ENCODE measurements around the gene CAMSAP1. TPM values are rescaled to one million over a fixed set of nuclear protein-coding genes. Genes with fewer than 3 reads are reported as not detected.

Gene CAMSAP1
- total RNA-seq, 2 experiments from 2014 or later = 19.9 to 21.8 TPM

DNA sequence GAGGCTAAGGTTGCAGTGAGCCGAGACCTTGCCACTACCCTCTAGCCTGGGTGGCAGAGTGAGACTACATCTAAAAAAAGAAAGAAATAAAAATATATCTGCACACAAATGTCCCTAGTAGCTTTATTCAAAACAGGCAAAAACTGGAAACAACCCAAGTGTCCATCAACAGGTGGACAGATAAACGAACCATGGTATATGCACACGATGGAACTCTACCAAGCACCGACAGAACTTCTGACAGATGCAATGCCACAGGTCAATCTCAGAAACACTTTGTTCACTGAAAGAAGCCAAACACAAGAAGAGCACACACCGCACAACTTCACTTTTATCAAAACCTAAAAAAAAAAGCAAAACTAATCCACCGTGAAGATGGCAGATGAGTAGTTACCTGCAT is 30.4 kb downstream of the CAMSAP1 start:
- Mint-ChIP-seq H3K27me3 (no peaks in the 10 kb centered on the region), H3K27ac (no peak overlapping the region), H3K4me3 (no peak overlapping the region), H3K9me3 (no peaks in the 10 kb centered on the region), H3K36me3 (peaks cover 3% of the 10 kb centered on the region), H3K4me1 (peaks cover 26% of the 10 kb centered on the region)
- DNase-seq = no peak

DNA sequence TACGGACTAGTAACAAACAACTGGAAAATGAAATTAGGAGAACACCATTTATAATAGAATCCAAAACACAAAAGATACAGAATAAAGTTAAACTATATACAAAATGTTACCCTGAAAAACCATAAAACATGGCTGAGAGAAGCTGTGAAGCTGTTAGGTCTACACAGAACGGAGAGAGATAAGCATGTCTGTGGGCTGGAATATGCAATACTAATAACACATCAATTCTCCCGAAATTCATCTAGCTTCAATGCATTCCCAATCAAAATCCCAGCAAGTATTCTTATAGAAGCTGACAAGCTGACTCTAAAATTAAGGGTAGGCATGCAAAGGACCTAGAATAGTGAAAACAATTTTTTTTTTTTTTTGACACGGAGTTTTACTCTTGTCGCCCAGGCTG is 32.5 kb downstream of the CAMSAP1 start:
- no peak for DNase-seq
- no peak overlapping the region for H3K4me3 Mint-ChIP-seq
- no peaks in the 10 kb centered on the region for H3K27me3 Mint-ChIP-seq
- peaks cover 5% of the 10 kb centered on the region for H3K36me3 Mint-ChIP-seq
- H3K9me3 Mint-ChIP-seq = no peaks in the 10 kb centered on the region
- H3K27ac Mint-ChIP-seq = no peak overlapping the region
- peaks cover 26% of the 10 kb centered on the region for H3K4me1 Mint-ChIP-seq

DNA sequence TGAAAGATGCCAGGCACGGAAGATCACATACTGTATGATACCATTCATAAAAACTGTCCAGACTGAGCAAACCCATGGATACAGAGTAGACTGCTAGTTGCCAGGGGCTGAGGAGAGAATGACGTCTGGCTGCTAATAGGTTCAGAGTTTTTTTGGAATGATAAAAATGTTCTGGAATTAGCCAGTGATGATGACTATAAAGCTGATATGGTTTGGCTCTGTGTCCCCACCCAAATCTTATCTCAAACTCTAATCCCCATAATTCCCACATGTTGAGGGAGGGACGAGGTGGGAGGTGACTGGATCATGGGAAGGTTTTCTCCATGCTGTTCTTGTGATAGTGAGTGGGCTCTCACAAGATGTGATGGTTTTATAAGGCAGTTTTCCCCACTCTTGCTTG is 37.4 kb downstream of the CAMSAP1 start:
- no peaks in the 10 kb centered on the region for H3K9me3 Mint-ChIP-seq
- no peak overlapping the region for H3K27ac Mint-ChIP-seq
- DNase-seq = no peak
- H3K4me1 Mint-ChIP-seq = peaks cover 9% of the 10 kb centered on the region
- peaks cover 10% of the 10 kb centered on the region for H3K36me3 Mint-ChIP-seq
- H3K4me3 Mint-ChIP-seq = no peak overlapping the region
- no peaks in the 10 kb centered on the region for H3K27me3 Mint-ChIP-seq

DNA sequence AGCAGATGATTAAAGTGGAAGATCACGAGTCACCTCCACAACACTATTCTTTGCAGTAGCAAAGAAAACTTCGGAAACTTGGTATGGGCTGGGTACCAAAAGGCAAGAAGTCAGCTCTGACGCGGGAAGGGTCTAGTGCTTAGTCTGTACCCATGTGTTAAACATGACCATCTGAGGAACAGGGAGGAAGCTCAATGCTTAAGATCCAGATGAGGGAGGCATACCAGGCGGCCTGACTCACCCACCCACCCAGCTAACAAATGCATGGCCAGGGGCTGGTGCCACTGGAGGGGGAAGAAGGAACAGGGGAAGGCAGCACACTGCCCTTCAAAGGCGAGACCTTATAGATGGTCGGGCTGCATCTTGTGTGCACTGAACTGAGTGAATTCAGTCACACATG is 41.8 kb downstream of the CAMSAP1 start:
- H3K4me1 Mint-ChIP-seq = peaks cover 8% of the 10 kb centered on the region
- H3K27ac Mint-ChIP-seq = no peak overlapping the region
- no peak for DNase-seq
- no peaks in the 10 kb centered on the region for H3K27me3 Mint-ChIP-seq
- H3K36me3 Mint-ChIP-seq = peaks cover 15% of the 10 kb centered on the region
- no peaks in the 10 kb centered on the region for H3K9me3 Mint-ChIP-seq
- no peak overlapping the region for H3K4me3 Mint-ChIP-seq

DNA sequence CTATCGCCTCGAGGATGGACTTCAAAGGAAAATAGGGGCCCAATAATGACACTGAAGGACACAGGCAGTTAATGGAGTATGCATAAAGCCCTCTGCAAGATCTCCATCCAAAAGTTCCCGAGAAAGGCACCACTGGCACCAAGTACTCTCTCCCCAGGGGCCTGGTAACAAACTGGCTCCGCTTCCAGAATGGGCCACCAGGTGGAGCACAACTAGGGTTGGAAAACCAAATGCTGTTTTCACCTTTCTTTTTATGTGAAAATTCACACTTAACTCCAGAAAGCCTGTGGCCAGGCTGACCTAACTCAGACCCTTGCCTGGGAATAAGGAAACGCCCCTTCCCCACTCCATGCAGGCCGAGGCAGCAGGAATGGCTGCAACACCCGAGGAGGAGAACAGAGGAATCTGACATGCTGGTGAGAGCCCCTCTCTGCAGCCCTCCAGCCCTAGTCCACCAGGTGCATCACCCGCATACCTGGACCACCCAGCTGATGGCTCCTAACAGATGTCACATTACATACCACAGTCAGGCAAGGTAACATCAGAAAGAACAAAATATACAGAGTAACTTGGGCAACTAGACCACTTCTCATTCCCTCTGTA is 42.8 kb downstream of the CAMSAP1 start:
- Mint-ChIP-seq H3K27ac (no peak overlapping the region), H3K36me3 (peaks cover 10% of the 10 kb centered on the region), H3K4me3 (no peak overlapping the region), H3K9me3 (no peaks in the 10 kb centered on the region), H3K27me3 (no peaks in the 10 kb centered on the region), H3K4me1 (peaks cover 8% of the 10 kb centered on the region)
- peak; percentile 55 for DNase-seq

DNA sequence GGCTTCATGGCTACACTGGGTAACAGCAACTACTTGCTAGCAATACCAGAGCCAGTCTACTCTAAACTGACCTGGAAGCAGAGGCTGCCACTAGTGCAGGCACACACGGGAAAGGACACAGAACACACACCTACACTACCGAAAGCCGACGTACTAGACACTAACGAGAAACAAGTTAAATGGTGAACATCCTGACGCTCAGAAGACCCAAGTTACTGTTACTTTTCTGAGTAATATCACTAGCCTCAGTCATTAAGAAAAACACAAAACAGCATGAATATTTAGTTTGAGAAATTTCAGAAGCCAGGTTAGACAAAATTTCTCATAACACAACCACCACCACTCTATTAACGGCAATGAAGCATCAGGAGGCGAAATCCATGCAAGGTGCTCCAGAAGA is 44.5 kb downstream of the CAMSAP1 start:
- Mint-ChIP-seq H3K27ac (no peak overlapping the region), H3K36me3 (peaks cover 8% of the 10 kb centered on the region), H3K9me3 (no peaks in the 10 kb centered on the region), H3K27me3 (no peaks in the 10 kb centered on the region), H3K4me1 (peaks cover 8% of the 10 kb centered on the region), H3K4me3 (no peak overlapping the region)
- DNase-seq = no peak

DNA sequence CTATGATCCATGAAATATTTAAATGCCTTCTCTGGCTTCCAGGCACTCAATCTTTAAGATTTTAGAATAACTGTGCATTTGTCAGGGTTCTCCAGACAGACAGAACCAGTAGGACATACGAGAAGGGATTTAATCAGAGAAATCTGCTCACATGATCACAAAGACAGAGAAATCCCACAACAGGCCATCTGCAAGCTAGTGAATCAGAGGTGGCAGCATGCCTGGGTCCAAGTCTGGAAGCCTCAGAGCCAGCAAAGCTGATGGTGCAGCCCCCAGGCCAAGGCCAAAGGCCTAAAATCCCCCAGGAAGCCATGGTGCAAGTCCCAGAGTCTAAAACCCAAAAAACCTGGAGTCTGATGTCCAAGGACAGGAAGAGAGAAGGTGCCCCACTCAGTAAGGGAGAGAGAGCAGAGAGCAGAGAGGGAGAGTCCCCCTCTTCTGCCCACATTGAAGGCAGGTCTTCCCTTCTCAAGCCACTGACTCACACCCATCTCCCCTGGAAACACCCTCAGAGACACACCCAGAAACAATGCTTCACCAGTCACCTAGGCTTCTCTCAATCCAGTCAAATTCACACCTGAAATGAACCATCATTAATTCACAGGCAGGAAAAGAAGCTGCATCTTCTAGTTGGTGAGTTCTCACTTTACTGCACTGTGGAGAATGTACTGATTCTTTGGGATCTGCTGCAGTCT is 48.7 kb downstream of the CAMSAP1 start:
- Mint-ChIP-seq H3K9me3 (no peaks in the 10 kb centered on the region), H3K27me3 (no peaks in the 10 kb centered on the region), H3K4me3 (no peak overlapping the region), H3K27ac (no peak overlapping the region), H3K36me3 (peaks cover 10% of the 10 kb centered on the region), H3K4me1 (no peaks in the 10 kb centered on the region)
- no peak for DNase-seq

DNA sequence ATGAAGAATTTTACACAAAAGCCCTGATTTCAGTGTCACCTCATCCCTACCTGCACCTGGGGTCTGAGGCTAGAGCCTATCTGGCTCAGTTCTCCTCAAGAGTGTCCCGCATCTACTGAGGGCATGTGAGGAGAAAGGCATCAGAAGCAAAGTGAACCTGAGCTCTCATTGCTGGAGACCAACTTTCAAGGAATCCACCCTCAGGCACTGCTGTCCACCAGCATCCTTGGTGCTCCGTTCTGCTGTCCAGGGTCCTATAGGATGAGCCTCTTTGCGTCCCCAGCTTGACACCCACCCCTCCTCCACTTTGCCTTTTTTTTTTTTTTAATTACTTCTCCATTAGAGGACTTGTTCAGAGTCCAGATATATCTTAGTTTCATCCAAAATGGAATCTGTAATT is 49.5 kb downstream of the CAMSAP1 start:
- no peaks in the 10 kb centered on the region for H3K9me3 Mint-ChIP-seq
- no peaks in the 10 kb centered on the region for H3K4me1 Mint-ChIP-seq
- H3K4me3 Mint-ChIP-seq = no peak overlapping the region
- H3K27ac Mint-ChIP-seq = no peak overlapping the region
- no peaks in the 10 kb centered on the region for H3K27me3 Mint-ChIP-seq
- no peak for DNase-seq
- peaks cover 10% of the 10 kb centered on the region for H3K36me3 Mint-ChIP-seq

DNA sequence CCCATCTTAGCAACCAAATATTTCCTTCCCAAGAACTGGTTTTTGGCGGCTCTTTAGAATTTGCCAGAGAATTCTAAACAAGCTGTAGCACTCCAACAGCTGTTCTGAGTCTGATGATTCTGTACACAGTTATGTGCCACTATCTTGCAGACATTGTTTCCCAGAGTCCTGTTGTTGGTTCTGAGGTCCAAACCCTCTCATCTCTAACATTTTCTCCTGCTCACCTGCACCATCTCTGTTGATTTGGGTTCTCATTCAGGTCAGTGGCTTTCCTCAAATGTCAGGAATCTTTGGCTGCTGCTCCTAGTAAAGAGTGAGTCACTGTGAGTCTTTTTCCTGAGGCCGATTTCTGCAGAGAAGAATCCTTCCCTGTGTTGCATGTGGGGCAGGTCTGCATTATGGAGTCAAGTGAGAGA is 50.0 kb downstream of the CAMSAP1 start:
- no peak for DNase-seq
- no peak overlapping the region for H3K27ac Mint-ChIP-seq
- H3K4me1 Mint-ChIP-seq = no peaks in the 10 kb centered on the region

DNA sequence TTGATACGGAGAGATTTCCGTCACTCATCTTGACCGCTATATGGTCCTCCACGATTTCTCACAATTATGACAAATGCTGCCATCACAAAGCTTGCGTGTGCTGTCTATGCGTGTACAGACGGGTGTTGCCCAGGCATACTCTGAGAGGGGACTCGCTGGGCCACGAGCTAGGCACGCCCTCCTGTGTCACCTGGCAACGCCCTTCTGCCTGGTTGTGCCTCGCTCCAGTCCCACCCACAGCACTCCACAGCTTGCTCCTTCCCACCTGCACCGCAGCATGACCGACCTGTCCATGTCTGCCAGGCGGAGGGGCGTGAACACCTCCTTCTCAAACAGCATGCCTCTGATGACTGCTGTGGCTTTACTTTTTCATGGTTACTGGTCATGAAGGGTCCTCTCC is 55.6 kb downstream of the CAMSAP1 start:
- Mint-ChIP-seq H3K36me3 (peaks cover 3% of the 10 kb centered on the region), H3K4me3 (no peak overlapping the region), H3K27ac (no peak overlapping the region), H3K27me3 (no peaks in the 10 kb centered on the region), H3K4me1 (peaks cover 4% of the 10 kb centered on the region), H3K9me3 (no peaks in the 10 kb centered on the region)
- DNase-seq = no peak

More for the DNA sequence above, 50.0 kb downstream of the CAMSAP1 start:
- H3K27me3 Mint-ChIP-seq = no peaks in the 10 kb centered on the region
- no peaks in the 10 kb centered on the region for H3K9me3 Mint-ChIP-seq
- peaks cover 10% of the 10 kb centered on the region for H3K36me3 Mint-ChIP-seq
- no peak overlapping the region for H3K4me3 Mint-ChIP-seq

DNA sequence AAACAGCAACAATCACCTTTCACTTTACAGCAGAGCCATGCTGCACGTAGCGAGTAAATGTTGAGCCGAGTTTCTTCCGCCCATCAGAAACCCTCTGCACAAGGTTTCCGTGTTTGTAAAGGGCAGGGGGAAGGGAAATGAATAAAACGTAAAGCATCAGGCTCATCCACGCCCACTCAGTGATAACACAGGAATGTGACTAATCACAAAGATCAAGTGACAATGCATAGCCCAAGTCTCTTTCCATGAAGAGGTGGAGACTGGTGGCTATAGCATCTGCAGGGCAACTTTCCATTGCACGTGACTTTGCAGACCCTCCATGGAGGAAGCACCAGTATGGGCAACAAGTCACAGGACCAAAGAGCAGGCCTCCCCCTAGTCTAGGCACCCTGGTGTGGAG is 56.6 kb downstream of the CAMSAP1 start:
- Mint-ChIP-seq H3K4me3 (no peak overlapping the region), H3K36me3 (peaks cover 12% of the 10 kb centered on the region), H3K27me3 (no peaks in the 10 kb centered on the region), H3K27ac (no peak overlapping the region), H3K4me1 (peaks cover 4% of the 10 kb centered on the region), H3K9me3 (peaks cover 2% of the 10 kb centered on the region)
- no peak for DNase-seq

DNA sequence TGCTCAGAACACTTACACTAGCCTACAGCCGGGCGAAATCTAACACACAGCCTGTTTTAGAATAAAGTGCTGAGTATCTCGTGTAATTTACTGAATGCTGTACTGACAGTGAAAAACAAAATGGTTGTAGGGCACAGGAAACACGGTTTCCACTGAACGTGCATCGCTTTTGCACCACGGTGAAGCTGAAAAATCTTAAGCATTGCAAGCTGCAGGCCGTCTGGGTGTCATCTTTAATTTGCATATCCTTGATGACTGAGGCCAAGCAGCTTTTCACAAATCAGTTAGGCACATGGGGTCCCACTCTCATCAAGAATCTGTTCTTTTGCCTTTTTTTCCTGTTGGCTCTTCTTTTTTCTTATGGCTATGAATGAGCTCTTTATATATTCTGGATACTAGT is 58.2 kb downstream of the CAMSAP1 start:
- Mint-ChIP-seq H3K4me1 (peaks cover 4% of the 10 kb centered on the region), H3K4me3 (no peak overlapping the region), H3K36me3 (peaks cover 27% of the 10 kb centered on the region), H3K27me3 (no peaks in the 10 kb centered on the region), H3K9me3 (peaks cover 16% of the 10 kb centered on the region), H3K27ac (no peak overlapping the region)
- no peak for DNase-seq

DNA sequence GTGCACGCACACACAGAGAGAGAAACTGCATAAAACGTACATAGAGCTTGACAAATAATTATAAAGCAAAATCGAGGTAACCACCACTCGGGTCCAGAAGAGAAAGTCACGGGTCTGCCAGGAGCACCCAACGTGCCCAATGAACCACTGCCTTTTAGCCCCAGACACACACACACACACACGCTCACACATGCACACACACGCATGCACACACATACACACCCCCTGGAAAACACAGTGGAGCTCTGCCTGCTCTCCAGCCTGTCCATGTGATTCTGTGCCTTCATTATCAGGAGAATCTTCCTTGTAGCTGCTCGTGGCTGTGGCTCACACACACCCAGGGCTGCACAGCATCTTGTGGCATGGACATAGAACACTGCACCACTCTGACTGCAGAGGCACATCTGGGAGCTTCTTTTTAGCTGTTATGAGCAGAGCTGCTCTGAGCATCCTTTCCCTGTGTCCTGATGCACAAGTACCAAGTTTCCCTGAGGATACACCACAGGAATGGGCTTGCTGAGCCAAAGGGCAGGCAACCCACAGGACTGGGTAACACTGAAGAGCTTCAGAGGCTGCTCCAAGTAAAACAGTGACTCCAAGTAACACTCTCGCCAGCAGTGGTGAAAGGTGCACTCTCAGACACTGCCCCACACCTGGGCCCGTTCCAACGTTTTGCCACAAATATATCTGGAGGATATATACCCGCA is 58.9 kb downstream of the CAMSAP1 start:
- peaks cover 19% of the 10 kb centered on the region for H3K9me3 Mint-ChIP-seq
- no peak overlapping the region for H3K4me3 Mint-ChIP-seq
- peaks cover 32% of the 10 kb centered on the region for H3K36me3 Mint-ChIP-seq
- H3K4me1 Mint-ChIP-seq = peaks cover 4% of the 10 kb centered on the region
- DNase-seq = no peak
- no peaks in the 10 kb centered on the region for H3K27me3 Mint-ChIP-seq
- no peak overlapping the region for H3K27ac Mint-ChIP-seq

DNA sequence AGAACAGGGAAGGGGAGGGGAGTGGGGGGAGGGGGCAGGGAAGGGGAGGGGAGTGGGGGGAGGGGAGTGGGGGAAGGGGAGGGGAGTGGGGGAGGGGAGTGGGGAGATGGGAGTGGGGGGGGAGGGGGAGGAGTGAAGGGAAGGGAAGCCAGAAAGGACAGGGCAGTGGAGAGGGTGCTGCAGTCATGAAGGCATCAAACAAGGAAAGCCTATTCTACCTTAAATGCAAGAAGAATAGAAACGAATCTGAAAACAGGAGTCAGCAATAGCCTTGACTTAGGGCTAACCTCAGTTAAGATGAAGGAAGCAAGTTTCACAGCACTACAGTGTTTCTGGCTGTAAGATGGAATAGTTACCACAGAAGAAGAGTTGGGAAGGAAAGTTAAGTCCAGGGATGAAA is 59.5 kb downstream of the CAMSAP1 start:
- no peak for DNase-seq
- Mint-ChIP-seq H3K4me1 (peaks cover 4% of the 10 kb centered on the region), H3K27me3 (no peaks in the 10 kb centered on the region), H3K36me3 (peaks cover 37% of the 10 kb centered on the region), H3K27ac (no peak overlapping the region), H3K9me3 (peaks cover 19% of the 10 kb centered on the region), H3K4me3 (no peak overlapping the region)

DNA sequence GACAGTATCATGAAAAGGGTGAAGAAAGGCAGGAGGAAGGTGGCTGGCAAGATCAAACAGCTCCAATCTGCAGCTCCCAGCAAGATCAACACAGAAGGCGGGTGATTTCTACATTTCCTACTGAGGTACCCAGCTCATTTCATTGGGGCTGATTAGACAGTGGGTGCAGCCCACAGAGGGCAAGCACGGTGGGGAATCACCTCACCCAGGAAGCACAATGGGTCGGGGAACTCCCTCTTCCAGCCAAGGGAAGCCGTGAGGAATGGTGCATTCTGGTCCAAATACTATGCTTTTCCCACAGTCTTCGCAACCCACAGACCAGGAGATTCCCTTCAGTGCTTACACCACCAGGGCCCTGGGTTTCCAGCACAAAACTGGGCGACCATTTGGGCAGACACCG is 66.8 kb downstream of the CAMSAP1 start:
- DNase-seq = no peak
- no peaks in the 10 kb centered on the region for H3K27me3 Mint-ChIP-seq
- no peaks in the 10 kb centered on the region for H3K4me1 Mint-ChIP-seq
- H3K9me3 Mint-ChIP-seq = peaks cover 16% of the 10 kb centered on the region
- H3K36me3 Mint-ChIP-seq = peaks cover 28% of the 10 kb centered on the region
- H3K27ac Mint-ChIP-seq = no peak overlapping the region
- no peak overlapping the region for H3K4me3 Mint-ChIP-seq

DNA sequence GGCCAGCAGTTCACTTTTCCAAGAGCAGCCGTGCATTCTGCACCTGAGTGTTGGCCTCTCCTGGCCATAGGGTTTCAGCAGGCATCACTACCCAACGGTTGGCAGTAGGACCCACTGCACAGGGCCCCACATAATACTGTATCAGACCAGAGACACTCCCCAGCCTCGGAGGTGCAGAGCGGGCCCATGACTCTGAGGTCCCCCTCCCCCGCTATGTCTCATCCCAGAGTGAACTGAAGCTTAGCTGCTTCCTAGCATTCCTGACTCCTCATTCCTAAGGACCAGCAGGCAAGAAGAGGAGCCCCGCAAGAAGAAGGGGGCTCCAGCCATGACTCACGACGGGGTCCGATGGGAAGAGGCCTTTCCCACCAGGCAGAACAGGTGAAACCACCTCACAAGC is 67.2 kb downstream of the CAMSAP1 start:
- peaks cover 24% of the 10 kb centered on the region for H3K36me3 Mint-ChIP-seq
- no peaks in the 10 kb centered on the region for H3K4me1 Mint-ChIP-seq
- H3K27ac Mint-ChIP-seq = no peak overlapping the region
- DNase-seq = no peak
- H3K27me3 Mint-ChIP-seq = no peaks in the 10 kb centered on the region
- H3K9me3 Mint-ChIP-seq = peaks cover 12% of the 10 kb centered on the region
- H3K4me3 Mint-ChIP-seq = no peak overlapping the region
